Cardiac atrium fibroblast (primary cell): ENCODE results near the gene RBFOX2. TPM values are rescaled to one million over a fixed set of nuclear protein-coding genes. Genes with fewer than 3 reads are reported as not detected.

Experiments
- total RNA-seq: library from RNA; depleted of rRNA; stranded (reverse); fragments of >200 nt; gene quantifications from 2 replicates; pipeline ENCODE4 v1.2.3, GENCODE V29; 2015

The RBFOX2 gene, protein sequence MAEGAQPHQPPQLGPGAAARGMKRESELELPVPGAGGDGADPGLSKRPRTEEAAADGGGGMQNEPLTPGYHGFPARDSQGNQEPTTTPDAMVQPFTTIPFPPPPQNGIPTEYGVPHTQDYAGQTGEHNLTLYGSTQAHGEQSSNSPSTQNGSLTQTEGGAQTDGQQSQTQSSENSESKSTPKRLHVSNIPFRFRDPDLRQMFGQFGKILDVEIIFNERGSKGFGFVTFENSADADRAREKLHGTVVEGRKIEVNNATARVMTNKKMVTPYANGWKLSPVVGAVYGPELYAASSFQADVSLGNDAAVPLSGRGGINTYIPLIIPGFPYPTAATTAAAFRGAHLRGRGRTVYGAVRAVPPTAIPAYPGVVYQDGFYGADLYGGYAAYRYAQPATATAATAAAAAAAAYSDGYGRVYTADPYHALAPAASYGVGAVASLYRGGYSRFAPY
- total RNA-seq = 77.8 and 91.0 TPM in 2 replicates

DNA sequence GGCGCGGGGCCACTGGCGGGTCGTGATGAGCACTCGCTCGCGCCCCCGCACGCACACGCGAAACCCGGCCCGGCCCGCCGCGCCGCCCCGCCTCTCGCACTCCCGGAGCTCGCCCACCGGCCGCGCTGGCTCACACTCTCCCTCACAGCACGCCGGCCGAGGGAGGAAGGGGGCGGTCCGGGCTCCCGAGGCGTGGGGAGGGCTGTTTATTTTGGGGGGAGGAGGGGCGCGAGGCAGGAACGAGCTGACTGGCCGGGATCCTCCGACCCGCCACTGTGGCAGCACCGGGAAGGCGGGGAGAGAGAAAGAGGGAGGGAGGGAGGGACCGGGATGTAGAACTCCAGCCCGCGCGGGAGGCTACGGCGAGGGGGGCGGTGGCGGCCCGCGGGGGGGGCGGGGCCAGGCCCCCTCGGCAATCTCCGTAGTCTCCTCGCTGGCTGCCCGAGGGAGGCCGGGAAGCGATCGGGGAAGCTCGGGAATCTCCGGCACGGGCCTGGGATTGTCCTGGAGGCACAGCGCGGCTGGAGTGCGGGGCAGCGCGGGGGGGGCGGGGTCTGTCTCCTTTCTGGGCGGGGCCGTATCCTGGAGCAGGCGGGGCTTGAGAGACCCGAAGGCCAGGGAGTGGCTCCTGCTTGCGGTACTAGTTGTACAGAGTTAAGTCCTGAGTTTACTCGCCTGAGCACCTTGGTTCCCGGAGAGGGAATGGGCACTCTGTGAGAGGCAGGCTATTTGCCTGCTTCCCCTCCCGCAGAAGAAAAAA lies at the start of gene RBFOX2:
RBFOX2 (minus strand) TSS at position 179 of the 760 bp plus-strand sequence. CDS start 399 bp downstream, outside the sequence.

DNA sequence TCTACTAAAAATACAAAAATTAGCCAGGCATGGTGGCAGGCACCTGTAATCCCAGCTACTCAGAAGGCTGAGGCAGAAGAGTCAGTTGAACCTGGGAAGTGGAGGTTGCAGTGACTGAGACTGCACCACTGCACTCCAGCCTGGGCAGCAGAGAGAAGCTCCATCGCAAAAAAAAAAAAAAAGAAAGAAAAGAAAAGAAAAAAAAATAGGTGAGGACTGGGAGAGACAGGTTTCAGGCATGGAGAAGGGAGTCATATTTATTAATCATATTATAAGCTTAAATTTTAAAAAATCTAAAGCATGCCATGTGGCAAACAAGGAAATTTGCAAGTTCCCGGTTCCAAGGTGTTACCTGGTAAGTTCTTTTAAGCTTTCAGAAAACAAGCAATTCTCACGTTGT lies 311.1 kb downstream of the RBFOX2 start, which contains the start of gene APOL5:
APOL5 (plus strand) TSS at position 301 of the 400 bp plus-strand sequence; CDS start at position 301, 0 bp downstream.

Other genes with a start within 250 kb of the RBFOX2 start
- gene APOL3, start 131.9 kb upstream of the RBFOX2 start, total RNA-seq = 12.5 and 14.7 TPM in 2 replicates
- gene APOL4, start 173.0 kb upstream of the RBFOX2 start, total RNA-seq = 0.32 TPM in 1 of 2 replicates, not detected in the other
- 26.7 and 40.3 TPM in 2 replicates for gene APOL2, start 210.7 kb upstream of the RBFOX2 start, total RNA-seq
- 4.9 and 5.0 TPM in 2 replicates for gene APOL1, start 224.3 kb upstream of the RBFOX2 start, total RNA-seq